Heart left ventricle (tissue), 13 donors: Measurements from ENCODE around the gene RAPGEF5.

Experiments used
- POLR2A ChIP-seq, 2 donors: fragments of 450-650 bp; IDR thresholded peaks; one replicate each; pipeline ENCODE4 v1.6.1; 2017; ENCODE audit warnings: antibody characterized with exemption in 2 of 2, mild to moderate bottlenecking in 2 of 2, moderate library complexity in 2 of 2
- TF ChIP-seq, protein P1 (sequence below), 12 donors: fragments of 200-600 bp; sonication (generic) in 4 of 12; IDR thresholded peaks; one replicate each; pipeline versions ENCODE4 v1.5.0 to v1.8.0; 2018 to 2022; ENCODE audit warnings: antibody characterized with exemption in 12 of 12, mild to moderate bottlenecking in 5 of 12
- donor health status: ischemic (EF 13 %, LVEDD 7.1; RV severe dilation, severe dysfunction).
- donor health status: DM: no; HTN: yes; CAD: no.
- donor health status: DM: no; HTN: no; CAD: no.
- donor health status: ischemic (EF 25% LVEDD 6.9; RV normal size, moderate dysfunction).
- donor health status: ischemic (EF 25% LVEDD 5.7; RV mildly dilated, moderate dysfunction).
- donor health status: ischemic (EF 35%, LVEDD 5.7; RV mildly dilated, moderate dysfunction).
- donor health status: nonischemic (EF 11% LVEDD 7.7; RV severe dilation, severe dysfunction).
- donor health status: DM: yes; HTN: yes; CAD: no.
- donor health status: PGD.
- donor health status: ischemic (EF 29% LVEDD 5.4; RV normal size, mild dysfunction).
- donor health status: nonischemic (EF 23%, LVEDD 6.1; RV moderate dilation, normal function).

DNA sequence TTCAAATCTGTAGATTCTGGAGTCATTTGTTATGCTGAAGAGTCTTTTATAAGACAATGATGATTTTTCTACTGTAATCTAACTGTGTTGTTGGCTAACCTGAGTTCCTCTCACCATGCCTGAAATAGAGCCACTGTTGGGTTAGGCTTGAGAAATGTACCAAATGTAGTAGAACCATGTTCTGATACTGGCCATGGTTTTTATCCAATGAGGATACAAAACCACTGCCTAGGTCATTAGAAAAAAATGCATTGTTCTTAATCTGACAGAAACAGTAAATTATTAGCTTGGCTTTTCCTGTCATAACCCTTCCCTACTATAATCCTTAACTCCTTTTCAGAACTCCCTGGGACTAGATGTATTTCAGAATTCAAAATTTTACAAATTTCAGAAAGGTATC is 86.6 kb downstream of the RAPGEF5 start:
- TF ChIP-seq, protein P1, sequence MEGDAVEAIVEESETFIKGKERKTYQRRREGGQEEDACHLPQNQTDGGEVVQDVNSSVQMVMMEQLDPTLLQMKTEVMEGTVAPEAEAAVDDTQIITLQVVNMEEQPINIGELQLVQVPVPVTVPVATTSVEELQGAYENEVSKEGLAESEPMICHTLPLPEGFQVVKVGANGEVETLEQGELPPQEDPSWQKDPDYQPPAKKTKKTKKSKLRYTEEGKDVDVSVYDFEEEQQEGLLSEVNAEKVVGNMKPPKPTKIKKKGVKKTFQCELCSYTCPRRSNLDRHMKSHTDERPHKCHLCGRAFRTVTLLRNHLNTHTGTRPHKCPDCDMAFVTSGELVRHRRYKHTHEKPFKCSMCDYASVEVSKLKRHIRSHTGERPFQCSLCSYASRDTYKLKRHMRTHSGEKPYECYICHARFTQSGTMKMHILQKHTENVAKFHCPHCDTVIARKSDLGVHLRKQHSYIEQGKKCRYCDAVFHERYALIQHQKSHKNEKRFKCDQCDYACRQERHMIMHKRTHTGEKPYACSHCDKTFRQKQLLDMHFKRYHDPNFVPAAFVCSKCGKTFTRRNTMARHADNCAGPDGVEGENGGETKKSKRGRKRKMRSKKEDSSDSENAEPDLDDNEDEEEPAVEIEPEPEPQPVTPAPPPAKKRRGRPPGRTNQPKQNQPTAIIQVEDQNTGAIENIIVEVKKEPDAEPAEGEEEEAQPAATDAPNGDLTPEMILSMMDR (IDR thresholded peaks at IDR 0.05) = no peak
- TF ChIP-seq POLR2A (IDR thresholded peaks at IDR 0.05) = no peak
